ENCODE results near the gene FAM161B. TPM values are rescaled to one million over a fixed set of nuclear protein-coding genes. Genes with fewer than 3 reads are reported as not detected.

FAM161B gene
- total and polyA plus RNA-seq, 2 of the 13 experiments (the other 11 are each of a cell fraction or from before 2014, with no cell fraction given), result 1.6 to 2.0 TPM

GRCh38 chr14:73888460-73888725 is 61.5 kb downstream of the FAM161B start:
- BruUV-seq (replicated peaks), result no TSS peak
- TF ChIP-seq HOXA9 (CRISPR knock-in tag; IDR thresholded peaks at IDR 0.05; ENCODE audit: borderline replicate concordance), result no peak
- no peak for TF ChIP-seq WIZ (CRISPR knock-in tag; IDR thresholded peaks at IDR 0.05)
- TF ChIP-seq JUND (CRISPR knock-in tag; IDR thresholded peaks at IDR 0.05), result no peak
- no peak for TF ChIP-seq CEBPB (IDR thresholded peaks at IDR 0.05; ENCODE audit: borderline replicate concordance, low read depth, low read length)
- TF ChIP-seq, protein P1, sequence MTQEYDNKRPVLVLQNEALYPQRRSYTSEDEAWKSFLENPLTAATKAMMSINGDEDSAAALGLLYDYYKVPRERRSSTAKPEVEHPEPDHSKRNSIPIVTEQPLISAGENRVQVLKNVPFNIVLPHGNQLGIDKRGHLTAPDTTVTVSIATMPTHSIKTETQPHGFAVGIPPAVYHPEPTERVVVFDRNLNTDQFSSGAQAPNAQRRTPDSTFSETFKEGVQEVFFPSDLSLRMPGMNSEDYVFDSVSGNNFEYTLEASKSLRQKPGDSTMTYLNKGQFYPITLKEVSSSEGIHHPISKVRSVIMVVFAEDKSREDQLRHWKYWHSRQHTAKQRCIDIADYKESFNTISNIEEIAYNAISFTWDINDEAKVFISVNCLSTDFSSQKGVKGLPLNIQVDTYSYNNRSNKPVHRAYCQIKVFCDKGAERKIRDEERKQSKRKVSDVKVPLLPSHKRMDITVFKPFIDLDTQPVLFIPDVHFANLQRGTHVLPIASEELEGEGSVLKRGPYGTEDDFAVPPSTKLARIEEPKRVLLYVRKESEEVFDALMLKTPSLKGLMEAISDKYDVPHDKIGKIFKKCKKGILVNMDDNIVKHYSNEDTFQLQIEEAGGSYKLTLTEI (CRISPR knock-in tag; conservative IDR thresholded peaks at IDR 0.05), result no peak
- Histone ChIP-seq H3K4me3 (replicated peaks in 1 of 3; ENCODE audit: insufficient read depth in 1 of 3, low read depth in 2 of 3, low read length in 3 of 3) (peak overlapping the region; percentile 65 to 99 (median 90)), H3K79me2 (ENCODE audit: insufficient read depth, low read length) (peaks cover 58% of the 10 kb centered on the region), H3K27ac (ENCODE audit: extremely low read length, insufficient read depth, low read length) (peak overlapping the region; percentile 88), H3K36me3 (replicated peaks in 1 of 2; ENCODE audit: control insufficient read depth in 1 of 2, insufficient read depth in 2 of 2, low read length in 2 of 2) (peaks cover 2 to 9% of the 10 kb centered on the region in 2 experiments; a peak in 1 of 5 replicates), H3K27me3 (ENCODE audit: control insufficient read depth in 1 of 2, insufficient read depth in 2 of 2, low read length in 2 of 2) (no peaks in the 10 kb centered on the region), H3K9me3 (ENCODE audit: low read length) (no peaks in the 10 kb centered on the region), H2AFZ (ENCODE audit: low read length) (no peak overlapping the region), H4K20me1 (ENCODE audit: insufficient read depth, low read length) (0 out of 2 replicates have a peak, but pooled peaks cover 8% of the 10 kb centered on the region), H3K9ac (ENCODE audit: insufficient read depth, low read depth, low read length) (peak overlapping the region; percentile 90), H3K4me2 (ENCODE audit: low read depth, low read length) (peak overlapping the region; percentile 87), H3K4me1 (ENCODE audit: insufficient read depth, low read length) (peaks cover 35% of the 10 kb centered on the region)
- DNase-seq (ENCODE audit: low spot score) (no peak), ATAC-seq (no peak), FAIRE-seq (no peak)
- WGBS (ENCODE audit: low lambda C conversion rate), result 14% methylated on average over 3 of the region's 3 CpGs
- intact Hi-C loops (cut with micrococcal nuclease; ENCODE audit: unreplicated experiment) (loop anchor here (5.0 kb wide), 1 partner anchor 51 kb away; no protein-coding TSS in a partner anchor), in situ Hi-C loops (cut with HindIII; ENCODE audit: extremely low pct_ligation_motif_present, low pct_unique_long_range_greater_than_20kb) (no loop called here)
- CTCF ChIA-PET (ENCODE audit: low intra/inter-chr PET ratio, low total read pairs), result no interaction called here
- POLR2A ChIA-PET, result interaction anchor here (1.0 to 3.0 kb wide), 2 partner anchors 36 to 48 kb away, joined by 3 to 56 read pairs; partner anchors contain the start of gene PTGR2

All from HepG2 (cell line).